CD4-positive, alpha-beta T cell treated with Interleukin-1 beta for 1 hour (primary cell): Measurements from ENCODE around the gene LRP6.
A peak's percentile ranks its signal among the peaks of the same experiment; 100 is the strongest.

Experiments used
- DNase-seq, 2 donors: peaks; one replicate each; pipeline ENCODE4 v3.0.0-alpha.2; 2020 to 2022

Gene LRP6

GRCh38 chr12:12210983-12211382, 55.9 kb downstream of the LRP6 start:
- peak in 1 of 2 donors; percentile 30 for DNase-seq

- no peak for DNase-seq
Measured at GRCh38 chr12:12210416-12210815, 56.4 kb downstream of the LRP6 start.

- no peak for DNase-seq
Measured at GRCh38 chr12:12209675-12210074, 57.2 kb downstream of the LRP6 start.

GRCh38 chr12:12209043-12209442, 57.8 kb downstream of the LRP6 start:
- no peak for DNase-seq

- no peak for DNase-seq
Measured at GRCh38 chr12:12207746-12208145, 59.1 kb downstream of the LRP6 start.

- DNase-seq: no peak
Measured at GRCh38 chr12:12206776-12207388, 60.0 kb downstream of the LRP6 start.

- DNase-seq: no peak
Measured at GRCh38 chr12:12202747-12203146, 64.1 kb downstream of the LRP6 start.

GRCh38 chr12:12202105-12202504, 64.7 kb downstream of the LRP6 start:
- DNase-seq: no peak

- no peak for DNase-seq
Measured at GRCh38 chr12:12201274-12201758, 65.5 kb downstream of the LRP6 start.

- DNase-seq: no peak
Measured at GRCh38 chr12:12200363-12200762, 66.5 kb downstream of the LRP6 start.

DNA sequence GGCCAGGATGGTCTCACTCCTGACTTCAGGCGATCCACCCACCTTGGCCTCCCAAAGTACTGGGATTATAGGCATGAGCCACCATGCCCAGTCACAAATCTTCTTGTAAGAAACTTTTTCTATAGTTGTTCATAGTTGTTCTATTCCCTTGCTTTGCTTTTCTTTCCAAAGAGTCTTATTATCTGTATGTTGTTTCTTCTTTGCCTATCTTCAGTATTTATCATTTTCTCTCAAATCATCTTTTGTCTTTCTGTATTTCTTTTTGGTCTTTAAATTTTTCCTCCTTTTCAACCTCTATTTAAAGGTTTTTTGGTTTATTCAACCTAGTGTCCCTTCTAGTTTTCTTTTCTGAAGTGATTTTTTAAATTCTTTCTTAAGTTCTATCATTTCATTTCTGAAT, 68.7 kb downstream of the LRP6 start:
- no peak for DNase-seq

GRCh38 chr12:12197128-12197527, 69.7 kb downstream of the LRP6 start:
- DNase-seq: no peak

DNA sequence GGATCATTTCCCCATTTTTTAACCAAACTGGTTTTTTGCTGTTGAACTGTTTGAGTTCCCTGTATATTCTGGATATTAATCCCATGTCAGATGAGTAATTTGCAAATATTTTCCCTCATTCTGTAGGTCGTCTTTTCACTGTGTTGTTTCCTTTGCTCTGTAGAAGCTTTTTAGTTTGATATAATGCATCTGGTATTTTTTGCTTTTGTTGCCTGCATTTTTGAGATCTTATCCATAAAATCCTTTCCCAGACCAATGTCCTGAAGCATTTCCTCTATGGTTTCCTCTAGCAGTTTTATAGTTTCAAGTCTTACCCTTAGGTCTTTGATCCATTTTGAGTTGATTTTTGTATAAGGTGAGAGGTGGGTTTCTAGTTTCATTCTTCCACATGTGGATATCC, 71.3 kb downstream of the LRP6 start:
- DNase-seq: no peak

- no peak for DNase-seq
Measured at GRCh38 chr12:12195081-12195480, 71.8 kb downstream of the LRP6 start.

- DNase-seq: no peak
Measured at GRCh38 chr12:12194206-12194605, 72.6 kb downstream of the LRP6 start.

GRCh38 chr12:12191008-12191407, 75.8 kb downstream of the LRP6 start:
- DNase-seq: no peak

DNA sequence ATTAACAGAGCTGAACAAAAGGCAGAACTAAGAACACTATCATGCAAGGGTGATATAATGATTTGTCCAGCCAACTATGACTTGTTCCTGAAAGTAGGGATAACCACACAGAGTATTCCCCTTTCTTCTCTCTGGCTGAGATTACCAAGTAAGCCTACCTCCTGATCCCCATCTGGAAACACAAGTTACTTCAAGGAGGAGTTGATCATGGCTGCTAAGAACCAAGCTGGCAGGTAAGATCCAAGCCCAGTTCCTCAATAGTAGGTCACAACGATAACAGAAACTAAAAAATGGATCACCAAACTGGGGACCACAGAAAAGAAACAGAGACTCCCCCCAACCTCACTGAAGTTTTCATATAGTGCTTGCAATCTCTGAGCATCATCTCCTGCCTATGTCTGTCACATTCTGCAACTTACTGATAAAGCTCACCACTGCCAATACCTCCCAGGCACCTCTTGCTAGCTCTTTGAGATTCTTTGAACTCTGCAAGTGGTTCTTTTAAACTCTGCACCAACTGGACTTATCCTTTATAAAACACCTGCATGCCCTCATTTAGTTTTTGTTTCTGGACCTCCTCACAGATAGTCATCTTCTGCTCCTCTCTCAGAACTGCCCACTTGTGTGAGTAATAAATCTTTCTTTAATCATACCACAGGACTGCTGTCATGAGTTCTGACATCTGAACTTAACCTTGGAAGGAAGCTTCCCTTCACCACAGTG, 76.6 kb downstream of the LRP6 start:
- no peak for DNase-seq

DNA sequence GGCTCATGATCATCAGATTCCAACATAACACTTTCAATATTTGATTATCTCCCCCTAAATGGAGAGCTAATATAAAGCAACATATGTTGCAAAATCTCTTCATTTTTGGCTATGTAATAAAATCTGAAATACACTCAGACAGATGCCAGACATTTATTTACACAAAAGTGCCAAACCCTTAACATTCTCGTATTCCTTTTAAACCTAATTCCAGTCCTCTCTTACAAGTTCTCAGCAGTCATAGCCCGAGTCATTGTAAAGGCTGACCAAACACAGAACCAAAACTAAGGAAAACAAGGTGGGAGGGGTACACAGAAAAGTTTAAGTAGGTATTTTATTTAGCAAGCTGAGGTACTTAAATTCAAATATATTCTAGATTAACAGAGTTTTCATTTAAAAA, 81.4 kb downstream of the LRP6 start:
- no peak for DNase-seq

- DNase-seq: no peak
Measured at GRCh38 chr12:12182703-12183365, 84.0 kb downstream of the LRP6 start.

GRCh38 chr12:12181511-12181910, 85.3 kb downstream of the LRP6 start:
- no peak for DNase-seq

- DNase-seq: no peak
Measured at GRCh38 chr12:12180575-12180974, 86.3 kb downstream of the LRP6 start.

DNA sequence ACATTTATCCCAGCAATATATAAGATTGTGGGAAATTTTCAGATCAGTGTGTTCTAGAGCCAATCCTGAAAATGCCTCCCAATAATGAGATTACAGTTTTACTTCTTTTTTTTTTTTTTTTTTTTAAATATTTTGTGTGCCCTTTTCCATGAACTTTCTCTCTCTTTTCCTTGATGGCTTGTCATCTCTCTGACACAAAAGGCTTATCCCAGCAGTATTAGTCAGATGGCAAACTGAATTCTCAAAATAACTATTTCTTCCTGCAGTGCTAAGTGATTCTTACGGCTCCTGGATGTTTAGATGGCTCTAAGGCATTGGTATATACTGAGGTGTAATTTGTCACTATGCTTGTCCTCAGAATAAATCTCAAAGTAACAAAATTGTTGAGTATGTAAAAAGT, 86.7 kb downstream of the LRP6 start:
- no peak for DNase-seq

DNA sequence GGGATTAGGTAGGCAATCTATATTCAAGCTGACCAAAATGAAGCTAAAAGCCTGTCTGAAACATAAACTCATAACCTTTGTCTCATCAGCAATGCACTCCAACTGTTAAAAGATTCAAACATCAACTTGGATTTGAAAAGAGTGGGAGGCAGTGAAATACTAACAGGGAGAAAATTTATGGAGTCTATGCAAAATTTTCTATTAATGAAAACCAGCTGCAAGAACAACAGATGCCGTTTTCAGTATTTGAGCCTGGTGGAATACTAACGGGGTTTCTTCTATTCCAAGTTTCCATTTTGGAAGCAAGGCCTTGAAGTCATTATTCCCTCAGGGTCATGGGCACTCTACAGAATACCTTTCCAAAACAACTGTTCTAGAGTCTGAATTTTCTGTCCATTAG, 88.3 kb downstream of the LRP6 start:
- no peak for DNase-seq

DNA sequence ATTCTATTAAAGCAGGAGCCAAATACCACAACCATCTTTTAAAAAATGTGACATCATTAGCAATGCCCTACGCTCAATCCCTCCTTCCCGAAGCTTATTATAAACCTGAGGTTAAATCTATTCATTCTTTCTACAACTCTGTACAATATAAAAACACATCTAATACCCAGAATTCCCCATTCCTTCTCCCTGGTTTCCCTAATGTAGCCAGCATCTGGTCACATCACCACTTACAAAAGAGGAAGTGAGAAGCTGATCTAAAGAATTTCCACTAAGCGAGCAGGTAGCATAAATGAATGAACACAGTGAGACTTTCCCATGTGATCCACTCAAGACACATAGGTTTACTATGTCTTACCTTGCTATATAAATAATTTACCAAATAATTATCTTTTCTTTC, 90.4 kb downstream of the LRP6 start:
- no peak for DNase-seq
